Measurements from ENCODE around the gene YPEL3.

The YPEL3 gene

DNA sequence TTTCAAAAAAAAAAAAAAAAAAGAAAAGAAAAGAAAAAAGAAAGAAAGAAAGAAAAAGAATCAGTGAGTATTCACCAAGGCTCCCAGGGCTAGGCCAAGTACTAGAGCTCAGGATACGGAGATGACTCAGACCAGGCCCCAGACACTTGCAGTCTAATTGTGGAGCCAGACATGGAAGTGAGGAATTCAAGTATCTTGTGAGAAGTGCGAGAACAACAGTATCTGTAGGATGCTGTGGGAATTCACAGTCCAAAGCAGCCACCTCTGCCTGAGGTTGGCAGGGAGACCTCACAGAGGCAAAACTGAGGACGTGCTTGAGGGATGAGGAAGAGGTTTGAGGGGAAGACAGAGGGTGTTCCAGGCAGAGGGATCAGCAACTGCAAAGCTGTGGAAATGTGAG lies 44.5 kb downstream of the YPEL3 start:
- CTCF ChIA-PET = interaction anchor here (1.2 to 5.7 kb wide), 5 partner anchors 9 to 356 kb away, joined by 4 to 28 read pairs (median 6); partner anchors contain the start of genes TBX6, TLCD3B and ZNF771
- DNase-seq (ENCODE audit: low read depth, low spot score) = no peak
- no peak overlapping the region for H3K4me3 ChIP-seq (ENCODE audit: low read depth, low read length)
- POLR2A ChIA-PET = interaction anchor here (0.5 to 1.0 kb wide), 3 partner anchors 14 to 198 kb away, joined by 3 to 6 read pairs (median 6); partner anchors contain the start of gene ALDOA
- TF ChIP-seq, protein P1, sequence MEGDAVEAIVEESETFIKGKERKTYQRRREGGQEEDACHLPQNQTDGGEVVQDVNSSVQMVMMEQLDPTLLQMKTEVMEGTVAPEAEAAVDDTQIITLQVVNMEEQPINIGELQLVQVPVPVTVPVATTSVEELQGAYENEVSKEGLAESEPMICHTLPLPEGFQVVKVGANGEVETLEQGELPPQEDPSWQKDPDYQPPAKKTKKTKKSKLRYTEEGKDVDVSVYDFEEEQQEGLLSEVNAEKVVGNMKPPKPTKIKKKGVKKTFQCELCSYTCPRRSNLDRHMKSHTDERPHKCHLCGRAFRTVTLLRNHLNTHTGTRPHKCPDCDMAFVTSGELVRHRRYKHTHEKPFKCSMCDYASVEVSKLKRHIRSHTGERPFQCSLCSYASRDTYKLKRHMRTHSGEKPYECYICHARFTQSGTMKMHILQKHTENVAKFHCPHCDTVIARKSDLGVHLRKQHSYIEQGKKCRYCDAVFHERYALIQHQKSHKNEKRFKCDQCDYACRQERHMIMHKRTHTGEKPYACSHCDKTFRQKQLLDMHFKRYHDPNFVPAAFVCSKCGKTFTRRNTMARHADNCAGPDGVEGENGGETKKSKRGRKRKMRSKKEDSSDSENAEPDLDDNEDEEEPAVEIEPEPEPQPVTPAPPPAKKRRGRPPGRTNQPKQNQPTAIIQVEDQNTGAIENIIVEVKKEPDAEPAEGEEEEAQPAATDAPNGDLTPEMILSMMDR (IDR thresholded peaks at IDR 0.05; ENCODE audit: insufficient read depth, low read length, missing control alignments) = no peak

GRCh38 chr16:30049871-30050270 lies 46.1 kb downstream of the YPEL3 start:
- no peak for DNase-seq (ENCODE audit: low read depth, low spot score)
- TF ChIP-seq, protein P1 (IDR thresholded peaks at IDR 0.05; ENCODE audit: insufficient read depth, low read length, missing control alignments) = no peak
- CTCF ChIA-PET = interaction anchor here (1.1 to 5.7 kb wide), 3 partner anchors 12 to 18 kb away, joined by 3 to 28 read pairs (median 6); partner anchors contain the start of gene TLCD3B
- no peak overlapping the region for H3K4me3 ChIP-seq (ENCODE audit: low read depth, low read length)
- POLR2A ChIA-PET = no interaction called here

DNA sequence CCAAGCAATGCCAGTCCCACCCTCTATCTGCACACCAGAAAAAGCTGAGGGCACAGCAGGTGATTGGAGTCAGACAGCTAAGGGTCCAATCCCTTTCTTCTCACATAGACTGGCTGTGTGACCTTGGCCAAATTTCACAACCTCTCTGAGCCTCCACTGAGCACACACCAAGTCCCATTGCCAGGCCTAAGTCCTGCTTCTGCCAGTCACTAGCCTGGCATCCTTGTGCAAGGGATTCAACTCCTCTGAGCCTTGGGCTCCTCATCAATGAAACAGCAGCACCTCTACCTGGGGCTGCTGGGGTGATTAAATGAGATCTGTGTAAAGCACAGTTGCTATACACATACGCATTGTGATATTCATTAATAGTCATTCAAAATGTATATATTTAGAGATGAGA lies 49.4 kb downstream of the YPEL3 start:
- DNase-seq (ENCODE audit: low read depth, low spot score) = no peak

GRCh38 chr16:30046178-30046577 lies 49.8 kb downstream of the YPEL3 start:
- ChIA-PET CTCF (interaction anchor here (1.4 kb wide), 1 partner anchor 14 kb away, joined by 4 read pairs; no protein-coding TSS in a partner anchor), POLR2A (no interaction called here)
- TF ChIP-seq, protein P1 (IDR thresholded peaks at IDR 0.05; ENCODE audit: insufficient read depth, low read length, missing control alignments) = no peak
- no peak overlapping the region for H3K4me3 ChIP-seq (ENCODE audit: low read depth, low read length)
- no peak for DNase-seq (ENCODE audit: low read depth, low spot score)

More for the DNA sequence above, 49.4 kb downstream of the YPEL3 start:
- no peak overlapping the region for H3K4me3 ChIP-seq (ENCODE audit: low read depth, low read length)
- TF ChIP-seq, protein P1 (IDR thresholded peaks at IDR 0.05; ENCODE audit: insufficient read depth, low read length, missing control alignments) = no peak
- CTCF ChIA-PET = interaction anchor here (0.9 to 1.4 kb wide), 2 partner anchors 14 to 582 kb away, joined by 3 to 4 read pairs; no protein-coding TSS in a partner anchor
- POLR2A ChIA-PET = no interaction called here
